OCI-LY7 (cell line): ENCODE data around the gene FBH1. TPM values are rescaled to one million over a fixed set of nuclear protein-coding genes. Genes with fewer than 3 reads are reported as not detected.
"Not testable (repeated sequence)": the region's sequence is repeated elsewhere in the genome, so short reads cannot be mapped to it uniquely, and the experiment has no call there.

Experiments used
- BruUV-seq: library from RNA; stranded (reverse); fragments of 400-500 nt; replicated peaks from 2 replicates; lab custom pipeline; 2021; lab: Mats Ljungman, UMichigan
- CTCF ChIA-PET: fragments of 300-600 bp; sonication (Branson Sonifier 250); formaldehyde crosslinking; loops from one replicate; lab custom pipeline; 2022; ENCODE audit warnings: antibody characterized with exemption; ENCODE audit not compliant: unreplicated experiment; lab: Charles Lee
- POLR2A ChIA-PET: fragments of 300-600 bp; sonication (Branson Sonifier 250); formaldehyde crosslinking; loops from one replicate; lab custom pipeline; 2022; ENCODE audit warnings: antibody characterized with exemption; lab: Charles Lee
- DNase-seq: peaks from one replicate; pipeline ENCODE4 v3.0.0-alpha.2; 2015; ENCODE audit warnings: low spot score
- H2AFZ ChIP-seq: fragments of 200-600 bp; sonication (generic), shearing (Covaris generic); 2 replicates; pipeline ENCODE4 v1.6.1; 2014; ENCODE audit warnings: mild to moderate bottlenecking, antibody characterized with exemption, low read length, moderate library complexity
- H3K27ac ChIP-seq: fragments of 200-600 bp; sonication (generic); 2 replicates; pipeline ENCODE4 v1.5.1; 2014; ENCODE audit warnings: mixed run types, low read depth, mild to moderate bottlenecking, moderate library complexity, low read length, inconsistent platforms; ENCODE audit not compliant: poor library complexity, severe bottlenecking
- H3K36me3 ChIP-seq: fragments of 200-600 bp; sonication (generic); 2 replicates; pipeline ENCODE4 v1.6.1; 2014; ENCODE audit warnings: mild to moderate bottlenecking, antibody characterized with exemption, low read length, moderate library complexity, mixed read lengths; ENCODE audit not compliant: insufficient read depth
- H3K4me1 ChIP-seq: fragments of 200-600 bp; sonication (generic); 2 replicates; pipeline ENCODE4 v1.5.1; 2014; ENCODE audit warnings: mild to moderate bottlenecking, low read length; ENCODE audit not compliant: insufficient read depth, poor library complexity, severe bottlenecking
- H3K4me2 ChIP-seq: fragments of 200-600 bp; sonication (generic); 2 replicates; pipeline ENCODE4 v1.6.1; 2014; ENCODE audit warnings: mild to moderate bottlenecking, low read length
- H3K4me3 ChIP-seq: fragments of 200-600 bp; sonication (generic); 2 replicates; pipeline ENCODE4 v1.5.1; 2014; ENCODE audit warnings: mild to moderate bottlenecking, low read depth, low read length; ENCODE audit not compliant: poor library complexity, severe bottlenecking
- H3K79me2 ChIP-seq: fragments of 200-600 bp; sonication (generic); 2 replicates; pipeline ENCODE4 v1.6.1; 2016; ENCODE audit warnings: low read depth, mild to moderate bottlenecking, low read length, moderate library complexity, mixed read lengths; ENCODE audit not compliant: insufficient read depth
- H3K9me2 ChIP-seq: fragments of 200-600 bp; sonication (generic); 2 replicates; pipeline ENCODE4 v1.6.1; 2016; ENCODE audit warnings: mild to moderate bottlenecking, low read length, mixed read lengths; ENCODE audit not compliant: insufficient read depth
- H3K9me3 ChIP-seq: fragments of 200-600 bp; sonication (generic); 2 replicates; pipeline ENCODE4 v1.6.1; 2014; ENCODE audit warnings: mild to moderate bottlenecking, mixed run types, low read length, mixed read lengths
- H4K20me1 ChIP-seq: fragments of 200-600 bp; sonication (generic); 2 replicates; pipeline ENCODE4 v1.6.1; 2014; ENCODE audit warnings: mild to moderate bottlenecking, antibody characterized with exemption, low read length, moderate library complexity, mixed read lengths; ENCODE audit not compliant: insufficient read depth
- CTCF ChIP-seq: fragments of 200-600 bp; sonication (generic); conservative IDR thresholded peaks from 2 replicates; pipeline ENCODE4 v1.5.1; 2014; ENCODE audit warnings: mild to moderate bottlenecking, antibody characterized with exemption, low read length, moderate library complexity, mixed read lengths
- EZH2phosphoT487 ChIP-seq: fragments of 200-600 bp; sonication (generic); IDR thresholded peaks from 2 replicates; pipeline ENCODE4 v1.6.1; 2018; ENCODE audit warnings: low read depth, borderline replicate concordance, mild to moderate bottlenecking, mixed run types, antibody characterized with exemption, low read length, moderate library complexity, mixed read lengths
- intact Hi-C: fragments of 100-400 bp; cut with micrococcal nuclease; formaldehyde crosslinking; loops from one replicate; pipeline ENCODE4 v1.10.0; 2022; ENCODE audit not compliant: unreplicated experiment
- total RNA-seq, 2 experiments: library from RNA; depleted of rRNA in 1 of 2; stranded (reverse); fragments of >200 nt in 1 of 2; shearing (Covaris generic) in 1 of 2; gene quantifications; 2 replicates each; pipeline ENCODE4 v1.2.3, GENCODE V29; 2014 to 2022

FBH1 gene
- total RNA-seq, 2 experiments from 2014 or later, result 58.1 to 65.6 TPM

GRCh38 chr10:5960070-5960972 is 70.3 kb downstream of the FBH1 start:
- Histone ChIP-seq H3K79me2 (no peaks in the 10 kb centered on the region), H3K36me3 (no peaks in the 10 kb centered on the region), H4K20me1 (no peaks in the 10 kb centered on the region), H3K9me3 (no peaks in the 10 kb centered on the region), H3K9me2 (no peaks in the 10 kb centered on the region), H3K4me2 (no peak overlapping the region), H3K27ac (no peak overlapping the region), H3K4me3 (no peak overlapping the region), H2AFZ (no peak overlapping the region), H3K4me1 (no peaks in the 10 kb centered on the region)
- ChIA-PET POLR2A (interaction anchor here (0.6 to 1.2 kb wide), 2 partner anchors 16 to 192 kb away, joined by 3 read pairs; no protein-coding TSS in a partner anchor), CTCF (no interaction called here)
- intact Hi-C loops, result no loop called here
- TF ChIP-seq EZH2phosphoT487 (no peak), CTCF (no peak)
- BruUV-seq, result no TSS peak
- no peak for DNase-seq

GRCh38 chr10:5960973-5961275 is 70.9 kb downstream of the FBH1 start:
- H3K4me2 ChIP-seq, H3K27ac ChIP-seq, H3K9me2 ChIP-seq, CTCF ChIA-PET, BruUV-seq, H2AFZ ChIP-seq, H3K9me3 ChIP-seq, DNase-seq, H3K79me2 ChIP-seq, H3K4me3 ChIP-seq, H3K36me3 ChIP-seq, H4K20me1 ChIP-seq, intact Hi-C loops, H3K4me1 ChIP-seq: not testable (repeated sequence)
- POLR2A ChIA-PET, result interaction anchor here (0.6 to 1.2 kb wide), 2 partner anchors 16 to 192 kb away, joined by 3 read pairs; no protein-coding TSS in a partner anchor

- H3K27ac ChIP-seq, result no peak overlapping the region
- no peaks in the 10 kb centered on the region for H3K9me3 ChIP-seq
- no peaks in the 10 kb centered on the region for H3K4me1 ChIP-seq
- no peaks in the 10 kb centered on the region for H3K36me3 ChIP-seq
- H3K9me2 ChIP-seq, result no peaks in the 10 kb centered on the region
- no peaks in the 10 kb centered on the region for H3K79me2 ChIP-seq
- intact Hi-C loops, result no loop called here
- no TSS peak for BruUV-seq
- POLR2A ChIA-PET, result interaction anchor here (0.5 to 1.2 kb wide), 2 partner anchors 15 to 37 kb away, joined by 3 to 5 read pairs; no protein-coding TSS in a partner anchor
- CTCF ChIA-PET, result no interaction called here
- no peak overlapping the region for H3K4me3 ChIP-seq
- no peak overlapping the region for H2AFZ ChIP-seq
- no peaks in the 10 kb centered on the region for H4K20me1 ChIP-seq
- TF ChIP-seq EZH2phosphoT487, result no peak
- no peak for TF ChIP-seq CTCF
- H3K4me2 ChIP-seq, result no peak overlapping the region
- no peak for DNase-seq
These were observed 71.5 kb downstream of the FBH1 start for GRCh38 chr10:5961405-5962100.

- H3K4me2 ChIP-seq, H4K20me1 ChIP-seq, H3K9me2 ChIP-seq, intact Hi-C loops, H3K27ac ChIP-seq, H3K4me3 ChIP-seq, DNase-seq, H3K79me2 ChIP-seq, H3K9me3 ChIP-seq, H2AFZ ChIP-seq, H3K4me1 ChIP-seq, CTCF ChIA-PET, H3K36me3 ChIP-seq, BruUV-seq: not testable (repeated sequence)
- POLR2A ChIA-PET, result interaction anchor here (0.6 kb wide), 1 partner anchor 13 kb away, joined by 3 read pairs; no protein-coding TSS in a partner anchor
These were observed 72.4 kb downstream of the FBH1 start for GRCh38 chr10:5962358-5962940.
